HEK293 (cell line): ENCODE results near the gene SMIM5.

Source experiments
- CTCF ChIA-PET: fragments of 350-600 bp; formaldehyde crosslinking; extraction: SDS; loops from one replicate; lab custom pipeline; 2021; ENCODE audit warnings: antibody characterized with exemption; lab: Yijun Ruan, JAX
- POLR2A ChIA-PET: fragments of 300-600 bp; formaldehyde crosslinking; extraction: SDS; loops from one replicate; lab custom pipeline; 2020; ENCODE audit warnings: antibody characterized with exemption, inconsistent platforms; lab: Yijun Ruan, JAX
- H3K27ac ChIP-seq: fragments of 200-500 bp; sonication (Bioruptor generic); 2 replicates; pipeline ENCODE4 v1.5.1; 2014; ENCODE audit warnings: low read depth, low read length, control low read depth, inconsistent platforms; ENCODE audit errors: extremely low read depth
- H3K36me3 ChIP-seq, 2 experiments: fragments of 200-500 bp in 1 of 2; sonication (Bioruptor generic) in 1 of 2; 1 replicate in 1 of 2; 2 replicates in 1 of 2; pipeline ENCODE4 v1.5.1; 2014 to 2017; ENCODE audit warnings: inconsistent platforms in 2 of 2, low read length in 2 of 2; ENCODE audit not compliant: control insufficient read depth in 2 of 2, insufficient read depth in 1 of 2
- H3K4me1 ChIP-seq: fragments of 200-500 bp; sonication (Bioruptor generic); 2 replicates; pipeline ENCODE4 v1.5.1; 2014; ENCODE audit warnings: mild to moderate bottlenecking, low read length, inconsistent platforms; ENCODE audit not compliant: control insufficient read depth, insufficient read depth
- H3K4me3 ChIP-seq: 2 replicates; pipeline ENCODE4 v1.5.1; 2011; ENCODE audit warnings: low read depth, mild to moderate bottlenecking, control low read depth, low read length, moderate library complexity
- H3K9me3 ChIP-seq: fragments of 200-500 bp; sonication (Bioruptor generic); 2 replicates; pipeline ENCODE4 v1.5.1; 2014; ENCODE audit warnings: low read depth, low read length, inconsistent platforms; ENCODE audit not compliant: control insufficient read depth, insufficient read depth
- GLIS1 ChIP-seq: fragments of 450-650 bp; formaldehyde crosslinking; IDR thresholded peaks from 2 replicates; pipeline ENCODE4 v1.5.1; 2016; ENCODE audit warnings: missing biosample characterization, missing genetic modification characterization
- OVOL3 ChIP-seq: fragments of 450-650 bp; formaldehyde crosslinking; IDR thresholded peaks from 2 replicates; pipeline ENCODE4 v1.5.1; 2016; ENCODE audit warnings: missing biosample characterization, missing genetic modification characterization
- RBAK ChIP-seq: fragments of 450-650 bp; formaldehyde crosslinking; IDR thresholded peaks from 2 replicates; pipeline ENCODE4 v1.5.1; 2016; ENCODE audit warnings: missing biosample characterization, missing genetic modification characterization
- SP2 ChIP-seq: fragments of 450-650 bp; formaldehyde crosslinking; IDR thresholded peaks from 2 replicates; pipeline ENCODE4 v1.5.1; 2016; ENCODE audit warnings: missing biosample characterization, missing genetic modification characterization
- ZBTB21 ChIP-seq: fragments of 450-650 bp; formaldehyde crosslinking; IDR thresholded peaks from 2 replicates; pipeline ENCODE4 v1.5.1; 2017; ENCODE audit warnings: missing biosample characterization, missing genetic modification characterization
- ZFHX2 ChIP-seq: fragments of 450-650 bp; formaldehyde crosslinking; conservative IDR thresholded peaks from 2 replicates; pipeline ENCODE4 v1.5.1; 2016; ENCODE audit warnings: missing biosample characterization, missing genetic modification characterization
- ZIC2 ChIP-seq: fragments of 450-650 bp; formaldehyde crosslinking; IDR thresholded peaks from 2 replicates; pipeline ENCODE4 v1.5.1; 2016; ENCODE audit warnings: missing biosample characterization, missing genetic modification characterization
- ZNF157 ChIP-seq: fragments of 450-650 bp; formaldehyde crosslinking; IDR thresholded peaks from 2 replicates; pipeline ENCODE4 v1.5.1; 2016; ENCODE audit warnings: missing biosample characterization, missing genetic modification characterization
- ZNF37A ChIP-seq: fragments of 450-650 bp; IDR thresholded peaks from 2 replicates; pipeline ENCODE4 v1.5.1; 2018; ENCODE audit warnings: missing biosample characterization, missing genetic modification characterization
- ZNF394 ChIP-seq: fragments of 450-650 bp; formaldehyde crosslinking; IDR thresholded peaks from 2 replicates; pipeline ENCODE4 v1.5.1; 2016; ENCODE audit warnings: missing biosample characterization, missing genetic modification characterization, mild to moderate bottlenecking, moderate library complexity, borderline replicate concordance
- ZNF549 ChIP-seq: fragments of 450-650 bp; IDR thresholded peaks from 2 replicates; pipeline ENCODE4 v1.5.1; 2018; ENCODE audit warnings: missing biosample characterization, missing genetic modification characterization, mild to moderate bottlenecking, inconsistent platforms, moderate library complexity
- ZNF585B ChIP-seq: fragments of 450-650 bp; formaldehyde crosslinking; IDR thresholded peaks from 2 replicates; pipeline ENCODE4 v1.5.1; 2016; ENCODE audit warnings: missing biosample characterization, missing genetic modification characterization
- ZNF623 ChIP-seq: fragments of 450-650 bp; formaldehyde crosslinking; IDR thresholded peaks from 2 replicates; pipeline ENCODE4 v1.5.1; 2016; ENCODE audit warnings: missing biosample characterization, missing genetic modification characterization
- ZNF791 ChIP-seq: fragments of 450-650 bp; formaldehyde crosslinking; IDR thresholded peaks from 2 replicates; pipeline ENCODE4 v1.5.1; 2016; ENCODE audit warnings: missing biosample characterization, missing genetic modification characterization
- ZNF792 ChIP-seq: fragments of 450-650 bp; formaldehyde crosslinking; IDR thresholded peaks from 2 replicates; pipeline ENCODE4 v1.5.1; 2016; ENCODE audit warnings: missing biosample characterization, missing genetic modification characterization
- ZSCAN30 ChIP-seq: fragments of 450-650 bp; IDR thresholded peaks from 2 replicates; pipeline ENCODE4 v1.5.1; 2018; ENCODE audit warnings: missing biosample characterization, mild to moderate bottlenecking, missing genetic modification characterization, moderate library complexity
- ZXDB ChIP-seq: fragments of 450-650 bp; formaldehyde crosslinking; IDR thresholded peaks from 2 replicates; pipeline ENCODE4 v1.5.1; 2016; ENCODE audit warnings: missing biosample characterization, missing genetic modification characterization
- TF ChIP-seq, protein P1 (sequence below): fragments of 450-650 bp; formaldehyde crosslinking; conservative IDR thresholded peaks from 2 replicates; pipeline ENCODE4 v1.5.1; 2016; ENCODE audit warnings: low read depth, missing biosample characterization, missing genetic modification characterization
- TF ChIP-seq, protein P2 (sequence below): fragments of 450-650 bp; formaldehyde crosslinking; IDR thresholded peaks from 2 replicates; pipeline ENCODE4 v1.5.1; 2016; ENCODE audit warnings: missing biosample characterization, missing genetic modification characterization, borderline replicate concordance
- TF ChIP-seq, protein P3 (sequence below): fragments of 450-650 bp; formaldehyde crosslinking; IDR thresholded peaks from 2 replicates; pipeline ENCODE4 v1.5.1; 2017; ENCODE audit warnings: missing biosample characterization, missing genetic modification characterization
- TF ChIP-seq, protein P4 (sequence below): fragments of 450-650 bp; IDR thresholded peaks from 2 replicates; pipeline ENCODE4 v1.5.1; 2018; ENCODE audit warnings: missing biosample characterization, missing genetic modification characterization

The SMIM5 gene

DNA sequence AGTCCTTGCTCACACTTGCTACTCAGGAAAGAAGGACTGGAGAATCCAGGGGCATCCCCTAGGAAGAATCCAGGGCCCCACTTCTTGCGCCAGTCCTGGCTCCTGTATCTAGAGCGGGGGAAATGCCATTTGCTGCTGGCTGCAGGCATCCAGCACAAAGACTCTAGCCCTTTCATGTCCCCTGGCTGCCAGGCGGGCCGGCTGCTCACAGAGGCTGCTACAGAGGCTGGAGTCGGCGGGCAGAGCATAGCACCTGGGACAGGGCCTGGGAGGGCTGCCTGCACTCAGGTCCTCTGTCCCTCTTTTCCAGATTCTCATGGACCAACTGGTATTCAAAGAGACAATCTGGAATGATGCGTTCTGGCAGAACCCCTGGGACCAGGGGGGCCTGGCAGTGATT lies 13.8 kb downstream of the SMIM5 start (continued):
- no peak for TF ChIP-seq RBAK (tag by site-specific recombination)
- TF ChIP-seq ZNF585B (tag by site-specific recombination) = no peak
- TF ChIP-seq ZNF791 (tag by site-specific recombination) = no peak
- TF ChIP-seq GLIS1 (tag by site-specific recombination) = no peak
- TF ChIP-seq ZXDB = no peak
- TF ChIP-seq ZNF792 = no peak
- no peak for TF ChIP-seq ZSCAN30
- TF ChIP-seq SP2 = no peak
- TF ChIP-seq, all 188 proteins: peak for 0

DNA sequence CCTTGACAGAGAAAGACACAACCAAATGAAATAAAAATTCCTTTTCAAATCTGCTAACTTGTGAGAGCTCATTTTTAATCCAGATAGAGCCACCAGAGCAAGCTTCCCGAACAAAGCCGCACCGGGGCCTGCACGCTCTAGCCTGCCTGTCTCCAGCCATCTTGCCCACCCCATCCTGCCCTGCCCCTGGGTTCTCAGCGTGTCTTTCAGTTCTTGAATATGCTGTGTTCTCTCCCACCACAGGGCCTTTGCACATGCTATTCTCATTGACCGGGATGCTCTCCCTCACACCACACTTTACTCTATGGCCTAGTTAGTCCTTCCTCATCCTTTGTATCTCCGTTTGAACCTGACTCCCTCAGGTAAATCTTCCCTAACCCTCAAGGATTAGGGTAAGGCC lies 14.7 kb downstream of the SMIM5 start:
- CTCF ChIA-PET = interaction anchor here (0.7 to 22.8 kb wide), 4 partner anchors 16 to 29 kb away, joined by 3 to 410 read pairs (median 4); partner anchors contain the start of gene SMIM5
- POLR2A ChIA-PET = no interaction called here
- H3K36me3 ChIP-seq = peaks cover 27 to 78% of the 10 kb centered on the region in 2 experiments
- H3K9me3 ChIP-seq = no peaks in the 10 kb centered on the region
- H3K4me3 ChIP-seq = no peak overlapping the region
- TF ChIP-seq, protein P1, sequence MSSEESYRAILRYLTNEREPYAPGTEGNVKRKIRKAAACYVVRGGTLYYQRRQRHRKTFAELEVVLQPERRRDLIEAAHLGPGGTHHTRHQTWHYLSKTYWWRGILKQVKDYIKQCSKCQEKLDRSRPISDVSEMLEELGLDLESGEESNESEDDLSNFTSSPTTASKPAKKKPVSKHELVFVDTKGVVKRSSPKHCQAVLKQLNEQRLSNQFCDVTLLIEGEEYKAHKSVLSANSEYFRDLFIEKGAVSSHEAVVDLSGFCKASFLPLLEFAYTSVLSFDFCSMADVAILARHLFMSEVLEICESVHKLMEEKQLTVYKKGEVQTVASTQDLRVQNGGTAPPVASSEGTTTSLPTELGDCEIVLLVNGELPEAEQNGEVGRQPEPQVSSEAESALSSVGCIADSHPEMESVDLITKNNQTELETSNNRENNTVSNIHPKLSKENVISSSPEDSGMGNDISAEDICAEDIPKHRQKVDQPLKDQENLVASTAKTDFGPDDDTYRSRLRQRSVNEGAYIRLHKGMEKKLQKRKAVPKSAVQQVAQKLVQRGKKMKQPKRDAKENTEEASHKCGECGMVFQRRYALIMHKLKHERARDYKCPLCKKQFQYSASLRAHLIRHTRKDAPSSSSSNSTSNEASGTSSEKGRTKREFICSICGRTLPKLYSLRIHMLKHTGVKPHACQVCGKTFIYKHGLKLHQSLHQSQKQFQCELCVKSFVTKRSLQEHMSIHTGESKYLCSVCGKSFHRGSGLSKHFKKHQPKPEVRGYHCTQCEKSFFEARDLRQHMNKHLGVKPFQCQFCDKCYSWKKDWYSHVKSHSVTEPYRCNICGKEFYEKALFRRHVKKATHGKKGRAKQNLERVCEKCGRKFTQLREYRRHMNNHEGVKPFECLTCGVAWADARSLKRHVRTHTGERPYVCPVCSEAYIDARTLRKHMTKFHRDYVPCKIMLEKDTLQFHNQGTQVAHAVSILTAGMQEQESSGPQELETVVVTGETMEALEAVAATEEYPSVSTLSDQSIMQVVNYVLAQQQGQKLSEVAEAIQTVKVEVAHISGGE = no peak
- TF ChIP-seq ZNF623 (tag by site-specific recombination) (peak; percentile 100), ZNF37A (tag by site-specific recombination) (no peak)
- H3K4me1 ChIP-seq = no peaks in the 10 kb centered on the region
- H3K27ac ChIP-seq = no peak overlapping the region

DNA sequence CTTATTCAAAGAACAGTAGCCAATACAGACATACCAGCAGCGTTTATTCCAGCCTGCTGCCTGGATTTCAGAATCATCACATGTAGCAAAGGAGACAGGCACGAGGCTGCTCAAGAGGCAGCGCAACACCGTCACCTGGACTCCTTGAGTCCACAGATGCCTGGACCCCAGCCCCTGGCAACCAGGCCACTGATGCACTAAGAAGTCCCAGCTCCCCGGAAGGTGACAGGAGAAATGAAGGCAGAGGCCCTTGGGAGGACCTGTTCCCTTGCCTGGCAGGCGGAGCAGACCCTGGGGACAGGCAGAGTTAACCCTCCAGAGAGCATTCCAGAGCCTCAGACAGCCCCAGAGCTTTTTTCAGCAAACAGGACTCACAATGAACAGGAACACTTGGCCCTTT lies 16.5 kb downstream of the SMIM5 start:
- peaks cover 29 to 80% of the 10 kb centered on the region in 2 experiments for H3K36me3 ChIP-seq
- TF ChIP-seq, protein P2, sequence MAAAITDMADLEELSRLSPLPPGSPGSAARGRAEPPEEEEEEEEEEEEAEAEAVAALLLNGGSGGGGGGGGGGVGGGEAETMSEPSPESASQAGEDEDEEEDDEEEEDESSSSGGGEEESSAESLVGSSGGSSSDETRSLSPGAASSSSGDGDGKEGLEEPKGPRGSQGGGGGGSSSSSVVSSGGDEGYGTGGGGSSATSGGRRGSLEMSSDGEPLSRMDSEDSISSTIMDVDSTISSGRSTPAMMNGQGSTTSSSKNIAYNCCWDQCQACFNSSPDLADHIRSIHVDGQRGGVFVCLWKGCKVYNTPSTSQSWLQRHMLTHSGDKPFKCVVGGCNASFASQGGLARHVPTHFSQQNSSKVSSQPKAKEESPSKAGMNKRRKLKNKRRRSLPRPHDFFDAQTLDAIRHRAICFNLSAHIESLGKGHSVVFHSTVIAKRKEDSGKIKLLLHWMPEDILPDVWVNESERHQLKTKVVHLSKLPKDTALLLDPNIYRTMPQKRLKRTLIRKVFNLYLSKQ (tag by site-specific recombination) = no peak
- no peak for TF ChIP-seq ZNF157 (tag by site-specific recombination)
- no peak for TF ChIP-seq ZFHX2 (tag by site-specific recombination)
- TF ChIP-seq, protein P3, sequence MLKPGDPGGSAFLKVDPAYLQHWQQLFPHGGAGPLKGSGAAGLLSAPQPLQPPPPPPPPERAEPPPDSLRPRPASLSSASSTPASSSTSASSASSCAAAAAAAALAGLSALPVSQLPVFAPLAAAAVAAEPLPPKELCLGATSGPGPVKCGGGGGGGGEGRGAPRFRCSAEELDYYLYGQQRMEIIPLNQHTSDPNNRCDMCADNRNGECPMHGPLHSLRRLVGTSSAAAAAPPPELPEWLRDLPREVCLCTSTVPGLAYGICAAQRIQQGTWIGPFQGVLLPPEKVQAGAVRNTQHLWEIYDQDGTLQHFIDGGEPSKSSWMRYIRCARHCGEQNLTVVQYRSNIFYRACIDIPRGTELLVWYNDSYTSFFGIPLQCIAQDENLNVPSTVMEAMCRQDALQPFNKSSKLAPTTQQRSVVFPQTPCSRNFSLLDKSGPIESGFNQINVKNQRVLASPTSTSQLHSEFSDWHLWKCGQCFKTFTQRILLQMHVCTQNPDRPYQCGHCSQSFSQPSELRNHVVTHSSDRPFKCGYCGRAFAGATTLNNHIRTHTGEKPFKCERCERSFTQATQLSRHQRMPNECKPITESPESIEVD = no peak
- no peak for TF ChIP-seq ZNF394 (tag by site-specific recombination)
- TF ChIP-seq ZBTB21 (tag by site-specific recombination) = no peak
- TF ChIP-seq ZIC2 (tag by site-specific recombination) = no peak
- TF ChIP-seq OVOL3 (tag by site-specific recombination) = no peak
- TF ChIP-seq, protein P4, sequence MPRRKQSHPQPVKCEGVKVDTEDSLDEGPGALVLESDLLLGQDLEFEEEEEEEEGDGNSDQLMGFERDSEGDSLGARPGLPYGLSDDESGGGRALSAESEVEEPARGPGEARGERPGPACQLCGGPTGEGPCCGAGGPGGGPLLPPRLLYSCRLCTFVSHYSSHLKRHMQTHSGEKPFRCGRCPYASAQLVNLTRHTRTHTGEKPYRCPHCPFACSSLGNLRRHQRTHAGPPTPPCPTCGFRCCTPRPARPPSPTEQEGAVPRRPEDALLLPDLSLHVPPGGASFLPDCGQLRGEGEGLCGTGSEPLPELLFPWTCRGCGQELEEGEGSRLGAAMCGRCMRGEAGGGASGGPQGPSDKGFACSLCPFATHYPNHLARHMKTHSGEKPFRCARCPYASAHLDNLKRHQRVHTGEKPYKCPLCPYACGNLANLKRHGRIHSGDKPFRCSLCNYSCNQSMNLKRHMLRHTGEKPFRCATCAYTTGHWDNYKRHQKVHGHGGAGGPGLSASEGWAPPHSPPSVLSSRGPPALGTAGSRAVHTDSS = no peak
- no peak for TF ChIP-seq ZNF549 (tag by site-specific recombination)
- no peak overlapping the region for H3K4me3 ChIP-seq
- no peaks in the 10 kb centered on the region for H3K4me1 ChIP-seq
- no peak overlapping the region for H3K27ac ChIP-seq
- CTCF ChIA-PET = interaction anchor here (0.6 to 22.8 kb wide), 5 partner anchors 9 to 99 kb away, joined by 3 to 410 read pairs (median 24); partner anchors contain the start of gene SMIM5
- POLR2A ChIA-PET = no interaction called here
- no peaks in the 10 kb centered on the region for H3K9me3 ChIP-seq
